ENCODE results near the gene PTPRG.

DNA sequence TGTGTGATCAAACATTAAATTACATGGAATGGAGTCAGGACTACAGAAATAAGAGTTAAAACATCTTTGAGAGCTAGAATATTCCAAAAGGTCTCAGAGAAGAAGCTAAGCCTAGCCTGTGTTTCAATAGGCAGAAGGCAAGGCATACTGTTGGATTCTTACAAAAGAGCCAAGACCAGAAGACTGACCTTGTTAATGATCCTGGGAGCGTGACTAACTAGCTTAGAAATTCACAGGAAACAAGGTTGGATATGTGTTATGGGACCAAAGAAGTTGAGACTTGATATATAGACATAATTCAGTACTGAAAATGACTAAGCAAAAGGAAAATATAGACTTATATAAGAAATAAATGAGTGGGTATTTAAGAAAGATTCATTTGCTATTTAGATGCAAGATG, 761.9 kb downstream of the PTPRG start:
- TF ChIP-seq, protein P1, sequence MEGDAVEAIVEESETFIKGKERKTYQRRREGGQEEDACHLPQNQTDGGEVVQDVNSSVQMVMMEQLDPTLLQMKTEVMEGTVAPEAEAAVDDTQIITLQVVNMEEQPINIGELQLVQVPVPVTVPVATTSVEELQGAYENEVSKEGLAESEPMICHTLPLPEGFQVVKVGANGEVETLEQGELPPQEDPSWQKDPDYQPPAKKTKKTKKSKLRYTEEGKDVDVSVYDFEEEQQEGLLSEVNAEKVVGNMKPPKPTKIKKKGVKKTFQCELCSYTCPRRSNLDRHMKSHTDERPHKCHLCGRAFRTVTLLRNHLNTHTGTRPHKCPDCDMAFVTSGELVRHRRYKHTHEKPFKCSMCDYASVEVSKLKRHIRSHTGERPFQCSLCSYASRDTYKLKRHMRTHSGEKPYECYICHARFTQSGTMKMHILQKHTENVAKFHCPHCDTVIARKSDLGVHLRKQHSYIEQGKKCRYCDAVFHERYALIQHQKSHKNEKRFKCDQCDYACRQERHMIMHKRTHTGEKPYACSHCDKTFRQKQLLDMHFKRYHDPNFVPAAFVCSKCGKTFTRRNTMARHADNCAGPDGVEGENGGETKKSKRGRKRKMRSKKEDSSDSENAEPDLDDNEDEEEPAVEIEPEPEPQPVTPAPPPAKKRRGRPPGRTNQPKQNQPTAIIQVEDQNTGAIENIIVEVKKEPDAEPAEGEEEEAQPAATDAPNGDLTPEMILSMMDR (optimal IDR thresholded peaks at IDR 0.05 in 1 of 3, IDR thresholded peaks at IDR 0.05 in 1 of 3, conservative IDR thresholded peaks at IDR 0.05 in 1 of 3; ENCODE audit: extremely low read depth in 1 of 3, insufficient read depth in 2 of 3, low read length in 3 of 3), result no peak
- no peak for TF ChIP-seq EZH2 (IDR thresholded peaks at IDR 0.05; ENCODE audit: low read length)

Data from keratinocyte (primary cell).